HG02970 (cell line): ENCODE measurements around the gene UNC5CL.
"Not testable (repeated sequence)": the region's sequence is repeated elsewhere in the genome, so short reads cannot be mapped to it uniquely, and the experiment has no call there.

ENCODE experiments used
- ATAC-seq: cut with Tn5 transposase; IDR thresholded peaks from one replicate; pipeline ENCODE4 v1.9.1; 2021; ENCODE audit warnings: mild to moderate bottlenecking, moderate library complexity, moderate number of reproducible peaks; ENCODE audit not compliant: unreplicated experiment, low FRiP score

The UNC5CL gene

GRCh38 chr6:41042226-41043055 is 3.4 kb upstream of the UNC5CL start, which contains the start of gene TSPO2:
TSPO2 (plus strand) TSS chr6:41042467; CDS start chr6:41042986, 519 bp downstream.
- no peak for ATAC-seq

- ATAC-seq = no peak
Measured at GRCh38 chr6:41040940-41041536, 2.0 kb upstream of the UNC5CL start.

- no peak for ATAC-seq
Measured at GRCh38 chr6:41040101-41040939, 1.3 kb upstream of the UNC5CL start.

GRCh38 chr6:41038205-41038604 is 816 bp downstream of the UNC5CL start:
- ATAC-seq = no peak

- ATAC-seq = no peak
Measured at GRCh38 chr6:41037107-41037900, 1.7 kb downstream of the UNC5CL start.

- ATAC-seq = no peak
Measured at GRCh38 chr6:41036601-41037000, 2.4 kb downstream of the UNC5CL start.

- ATAC-seq = no peak
Measured at GRCh38 chr6:41036186-41036585, 2.8 kb downstream of the UNC5CL start.

- no peak for ATAC-seq
Measured at GRCh38 chr6:41033776-41034175, 5.2 kb downstream of the UNC5CL start.

- ATAC-seq = no peak
Measured at GRCh38 chr6:41032830-41033229, 6.2 kb downstream of the UNC5CL start.

- ATAC-seq = peak; percentile 23
Measured at GRCh38 chr6:41028561-41029412, 10.2 kb downstream of the UNC5CL start.

GRCh38 chr6:41027799-41028560 is 11.0 kb downstream of the UNC5CL start:
- peak; percentile 80 for ATAC-seq

GRCh38 chr6:41027241-41027640 is 11.8 kb downstream of the UNC5CL start:
- no peak for ATAC-seq

- no peak for ATAC-seq
Measured at GRCh38 chr6:41025966-41026530, 13.0 kb downstream of the UNC5CL start.

- ATAC-seq = no peak
Measured at GRCh38 chr6:41023114-41023513, 15.9 kb downstream of the UNC5CL start.

GRCh38 chr6:41022294-41022693 is 16.7 kb downstream of the UNC5CL start:
- no peak for ATAC-seq

- no peak for ATAC-seq
Measured at GRCh38 chr6:41021832-41022231, 17.2 kb downstream of the UNC5CL start.

GRCh38 chr6:41017663-41018062 is 21.4 kb downstream of the UNC5CL start:
- no peak for ATAC-seq

GRCh38 chr6:41015860-41016259 is 23.2 kb downstream of the UNC5CL start:
- ATAC-seq = not testable (repeated sequence)
